Prostate gland (tissue), 2 donors: ENCODE data around the gene TSC22D3. TPM values are rescaled to one million over a fixed set of nuclear protein-coding genes. Genes with fewer than 3 reads are reported as not detected.

Experiments used
- DNase-seq: peaks from one replicate; pipeline ENCODE4 v3.0.0-alpha.2; 2019; ENCODE audit warnings: low spot score
- H3K27ac ChIP-seq, 2 donors: fragments of 200-600 bp; sonication (generic); 2 replicates each; pipeline ENCODE4 v1.5.1; 2017 to 2019
- H3K27me3 ChIP-seq: fragments of 200-600 bp; sonication (generic); replicated peaks from 2 replicates; pipeline ENCODE4 v1.5.1; 2019; ENCODE audit not compliant: insufficient read depth
- H3K36me3 ChIP-seq, 2 donors: fragments of 200-600 bp; sonication (generic); 1 replicate in 1 of 2; 2 replicates in 1 of 2; pipeline versions ENCODE4 v1.5.1 to v1.8.1; 2017 to 2019
- H3K4me1 ChIP-seq: fragments of 200-600 bp; sonication (generic); replicated peaks from 2 replicates; pipeline ENCODE4 v1.5.1; 2019
- H3K4me3 ChIP-seq, 2 donors: fragments of 200-600 bp; sonication (generic); 2 replicates each; pipeline ENCODE4 v1.5.1; 2017 to 2019
- H3K9me3 ChIP-seq: fragments of 200-600 bp; sonication (generic); 2 replicates; pipeline ENCODE4 v1.5.1; 2017
- CTCF ChIP-seq, 4 experiments: fragments of 200-600 bp in 2 of 4; fragments of 450-650 bp in 2 of 4; sonication (generic) in 2 of 4; IDR thresholded peaks; 1 replicate in 3 of 4; 2 replicates in 1 of 4; pipeline ENCODE4 v1.5.1; 2016 to 2019; ENCODE audit warnings: antibody characterized with exemption in 4 of 4, mild to moderate bottlenecking in 2 of 4, moderate library complexity in 2 of 4
- POLR2A ChIP-seq: fragments of 450-650 bp; IDR thresholded peaks from one replicate; pipeline ENCODE4 v1.6.1; 2016; ENCODE audit warnings: antibody characterized with exemption, mild to moderate bottlenecking
- POLR2AphosphoS5 ChIP-seq: sonication (generic); formaldehyde crosslinking; IDR thresholded peaks from one replicate; pipeline ENCODE4 v1.6.1; 2017; ENCODE audit warnings: antibody characterized with exemption
- WGBS: methylation state at CpG from one replicate; pipeline ENCODE4 v1.1.5; 2018; 5-methylcytosine and 5-hydroxymethylcytosine counted together
- intact Hi-C: fragments of 100-400 bp; cut with DNase I; formaldehyde crosslinking; loops from one replicate; pipeline ENCODE4 v1.14.2; 2022
- total RNA-seq, 2 donors: library from RNA; depleted of rRNA; stranded (reverse); fragments of >200 nt; gene quantifications; one replicate each; pipeline ENCODE4 v1.1.0, GENCODE V29; 2016

TSC22D3 gene
- total RNA-seq, 2 donors from 2014 or later, result 480 to 1,164 TPM

- intact Hi-C loops, result no loop called here
Measured at GRCh38 chrX:107675365-107675654, 100.3 kb downstream of the TSC22D3 start.

GRCh38 chrX:107674480-107675364, 100.9 kb downstream of the TSC22D3 start:
- no peaks in the 10 kb centered on the region for H3K4me1 ChIP-seq
- intact Hi-C loops, result loop anchor here (5.0 kb wide), 1 partner anchor 103 kb away; the partner anchor contains the start of genes NCBP2L and TSC22D3
- H3K4me3 ChIP-seq, result no peak overlapping the region
- H3K9me3 ChIP-seq, result no peaks in the 10 kb centered on the region
- TF ChIP-seq POLR2A (no peak), CTCF (IDR thresholded peaks at IDR 0.05) (no peak), POLR2AphosphoS5 (no peak)
- DNase-seq, result peak; percentile 61
- H3K36me3 ChIP-seq, result no peaks in the 10 kb centered on the region
- WGBS, result 35% methylated on average over 9 of the region's 9 CpGs
- peak overlapping the region; percentile 89 for H3K27ac ChIP-seq
- H3K27me3 ChIP-seq, result no peaks in the 10 kb centered on the region

More at GRCh38 chrX:107675365-107675654, 100.3 kb downstream of the TSC22D3 start:
- Histone ChIP-seq H3K9me3 (no peaks in the 10 kb centered on the region), H3K36me3 (no peaks in the 10 kb centered on the region), H3K4me1 (no peaks in the 10 kb centered on the region), H3K27me3 (no peaks in the 10 kb centered on the region), H3K4me3 (peak overlapping the region; percentile 39), H3K27ac (peak overlapping the region; percentile 89)
- WGBS, result 100% methylated on average over 1 of the region's 1 CpG
- no peak for TF ChIP-seq POLR2AphosphoS5
- TF ChIP-seq CTCF (IDR thresholded peaks at IDR 0.05), result no peak
- TF ChIP-seq POLR2A, result no peak
- no peak for DNase-seq

GRCh38 chrX:107673933-107674479, 101.6 kb downstream of the TSC22D3 start:
- no peaks in the 10 kb centered on the region for H3K4me1 ChIP-seq
- WGBS, result 26% methylated on average over 7 of the region's 7 CpGs
- TF ChIP-seq POLR2AphosphoS5, result peak; percentile 41
- no peak for TF ChIP-seq POLR2A
- peak in 2 of 4 experiments; percentile 16 to 22 for TF ChIP-seq CTCF (IDR thresholded peaks at IDR 0.05)
- H3K27me3 ChIP-seq, result no peaks in the 10 kb centered on the region
- no peak overlapping the region for H3K4me3 ChIP-seq
- H3K27ac ChIP-seq, result peak overlapping the region; percentile 89
- no peaks in the 10 kb centered on the region for H3K9me3 ChIP-seq
- peak; percentile 69 for DNase-seq
- H3K36me3 ChIP-seq, result no peaks in the 10 kb centered on the region
- intact Hi-C loops, result loop anchor here (5.0 kb wide), 1 partner anchor 103 kb away; the partner anchor contains the start of genes NCBP2L and TSC22D3

GRCh38 chrX:107673431-107673830, 102.2 kb downstream of the TSC22D3 start:
- H3K4me3 ChIP-seq, result no peak overlapping the region
- no peak for DNase-seq
- intact Hi-C loops, result loop anchor here (5.0 kb wide), 1 partner anchor 104 kb away; the partner anchor contains the start of genes NCBP2L and TSC22D3
- 63% methylated on average over 6 of the region's 6 CpGs for WGBS
- H3K27ac ChIP-seq, result peak overlapping the region; percentile 89
- H3K9me3 ChIP-seq, result no peaks in the 10 kb centered on the region
- no peaks in the 10 kb centered on the region for H3K27me3 ChIP-seq
- TF ChIP-seq POLR2AphosphoS5 (no peak), POLR2A (no peak), CTCF (IDR thresholded peaks at IDR 0.05) (no peak)
- H3K36me3 ChIP-seq, result no peaks in the 10 kb centered on the region
- no peaks in the 10 kb centered on the region for H3K4me1 ChIP-seq
